GM23248 (cell line): ENCODE measurements around the gene TSPAN2.

Source experiments
- EZH2 ChIP-seq: fragments of 200-600 bp; sonication (generic); IDR thresholded peaks from 2 replicates; pipeline ENCODE4 v1.6.1; 2018; ENCODE audit warnings: antibody characterized with exemption, mild to moderate bottlenecking; ENCODE audit not compliant: insufficient read depth, poor library complexity, severe bottlenecking
- EZH2phosphoT487 ChIP-seq: fragments of 200-600 bp; sonication (generic); IDR thresholded peaks from 2 replicates; pipeline ENCODE4 v1.6.1; 2018; ENCODE audit warnings: antibody characterized with exemption, moderate library complexity, mild to moderate bottlenecking, low read depth; ENCODE audit not compliant: insufficient read depth

DNA sequence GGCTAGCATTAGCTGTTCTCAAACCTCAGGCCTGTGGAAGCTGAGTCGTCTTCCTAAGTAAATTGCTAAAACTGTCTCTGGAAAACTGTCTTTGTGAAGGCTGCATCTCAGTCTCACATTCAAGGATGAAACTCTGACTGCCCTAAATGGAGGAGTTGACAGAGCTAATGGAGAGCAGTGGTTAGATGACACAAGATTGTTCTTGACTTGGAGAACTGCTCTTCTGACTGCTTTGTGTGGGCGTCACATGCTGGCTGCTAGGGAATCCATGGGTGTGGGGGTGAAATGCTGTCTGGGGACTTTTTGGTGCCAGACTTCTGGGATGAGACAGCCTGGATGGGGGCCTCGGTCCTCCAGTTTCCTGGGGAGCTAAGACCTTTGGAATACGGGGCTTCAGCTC is 24.5 kb upstream of the TSPAN2 start:
- TF ChIP-seq EZH2 (no peak), EZH2phosphoT487 (no peak)
